NCI-H1048 (cell line): ENCODE data around the gene DUSP1.

Source experiments
- DNase-seq: peaks from one replicate; lab custom pipeline; 2025; lab: John Stamatoyannopoulos, UW

DUSP1 gene

DNA sequence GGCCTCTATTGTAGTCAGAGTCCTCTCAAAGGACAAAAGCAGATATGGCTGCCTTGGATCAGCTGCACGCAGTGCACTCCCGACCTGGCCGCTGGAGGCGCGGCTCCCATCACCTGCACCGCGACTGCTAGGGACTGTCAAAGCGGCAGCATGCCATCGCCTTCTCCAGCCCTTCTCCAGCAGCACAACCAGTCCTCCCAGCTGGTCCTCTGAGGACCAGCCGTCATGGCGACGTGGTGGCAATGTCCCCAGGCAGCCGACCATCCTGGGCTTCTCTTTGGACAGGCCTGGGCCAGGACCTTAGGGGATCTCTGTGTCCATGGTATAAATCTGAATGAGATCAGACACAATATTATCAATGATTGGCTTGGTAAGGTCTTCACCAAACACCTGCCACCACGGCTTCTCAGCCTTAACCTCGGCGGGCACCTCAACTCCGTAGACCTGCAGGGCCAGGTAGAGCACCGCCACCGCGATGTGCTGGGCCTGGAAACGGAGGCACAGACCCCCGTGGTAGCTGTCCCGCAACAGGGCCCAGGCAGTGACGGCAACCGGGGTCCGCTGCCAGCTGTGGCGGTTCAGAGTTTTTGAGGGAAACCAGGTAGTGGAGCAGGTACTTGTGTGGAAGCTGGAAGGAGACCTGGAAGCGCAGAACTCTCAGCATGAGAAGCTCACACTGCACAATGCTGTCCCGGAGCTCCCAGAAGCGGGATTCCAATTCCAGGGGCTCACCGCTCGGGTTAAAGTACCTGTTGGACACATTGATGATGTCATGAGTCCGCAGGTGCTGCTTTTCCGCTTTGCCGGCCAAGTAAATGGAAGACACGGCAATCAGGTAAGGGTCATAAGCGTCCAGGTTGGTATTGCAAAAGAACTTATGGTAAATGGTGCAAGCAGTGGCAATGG is 8.5 kb downstream of the DUSP1 start:
- DNase-seq, result no peak

DNA sequence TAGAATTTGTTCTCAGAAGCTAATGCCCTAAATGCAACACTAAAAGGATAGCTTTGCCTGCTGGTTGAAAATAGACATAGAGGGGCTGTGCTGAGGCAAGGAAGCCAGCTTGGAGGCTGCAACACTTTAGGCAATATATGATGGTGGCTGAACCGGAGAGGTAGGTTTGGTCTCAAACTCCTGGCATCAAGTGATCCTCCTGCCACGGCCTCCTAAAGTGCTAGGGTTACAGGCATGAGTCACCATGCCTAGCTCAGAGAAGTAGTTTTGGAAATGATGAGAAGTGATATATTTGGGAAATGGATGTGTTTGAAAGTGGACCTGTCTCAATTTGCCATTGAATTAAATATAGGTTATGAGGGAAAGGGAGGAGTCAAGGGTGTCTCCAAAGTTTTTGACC is 10.0 kb downstream of the DUSP1 start:
- DNase-seq, result no peak

DNA sequence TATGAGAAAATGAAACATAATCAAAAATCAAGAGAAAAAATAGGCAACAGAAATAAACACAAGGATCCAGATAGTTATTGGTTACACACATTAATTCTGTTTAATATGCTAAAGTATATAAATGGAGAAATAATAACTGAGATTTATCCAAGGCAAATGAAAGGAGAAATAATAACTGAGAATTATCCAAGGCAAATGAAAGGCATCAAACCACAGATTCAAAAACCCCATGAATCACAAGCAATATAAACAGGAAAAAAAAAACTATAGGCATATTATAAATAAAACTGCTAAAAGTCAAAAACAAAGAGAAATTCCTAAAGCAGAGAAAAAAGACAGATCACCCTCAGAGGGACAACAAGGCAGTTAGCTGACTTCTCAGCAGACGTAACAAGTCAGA is 10.9 kb downstream of the DUSP1 start:
- no peak for DNase-seq

DNA sequence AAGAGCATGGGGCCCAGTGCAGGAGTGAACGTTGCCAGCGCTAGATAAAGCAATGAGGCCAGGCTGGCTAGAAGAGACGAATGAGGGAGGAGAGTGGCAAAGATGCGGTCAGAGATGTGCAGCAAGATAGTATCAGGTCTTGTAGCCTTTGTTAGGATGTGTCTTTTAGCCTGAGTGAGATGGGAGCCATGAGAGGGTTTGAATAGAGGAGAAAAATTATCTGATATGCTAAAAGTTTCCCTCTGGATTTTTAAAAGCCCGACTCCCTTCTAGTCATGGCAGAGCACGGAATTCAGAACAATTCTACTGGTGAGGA is 12.2 kb downstream of the DUSP1 start:
- DNase-seq, result no peak

DNA sequence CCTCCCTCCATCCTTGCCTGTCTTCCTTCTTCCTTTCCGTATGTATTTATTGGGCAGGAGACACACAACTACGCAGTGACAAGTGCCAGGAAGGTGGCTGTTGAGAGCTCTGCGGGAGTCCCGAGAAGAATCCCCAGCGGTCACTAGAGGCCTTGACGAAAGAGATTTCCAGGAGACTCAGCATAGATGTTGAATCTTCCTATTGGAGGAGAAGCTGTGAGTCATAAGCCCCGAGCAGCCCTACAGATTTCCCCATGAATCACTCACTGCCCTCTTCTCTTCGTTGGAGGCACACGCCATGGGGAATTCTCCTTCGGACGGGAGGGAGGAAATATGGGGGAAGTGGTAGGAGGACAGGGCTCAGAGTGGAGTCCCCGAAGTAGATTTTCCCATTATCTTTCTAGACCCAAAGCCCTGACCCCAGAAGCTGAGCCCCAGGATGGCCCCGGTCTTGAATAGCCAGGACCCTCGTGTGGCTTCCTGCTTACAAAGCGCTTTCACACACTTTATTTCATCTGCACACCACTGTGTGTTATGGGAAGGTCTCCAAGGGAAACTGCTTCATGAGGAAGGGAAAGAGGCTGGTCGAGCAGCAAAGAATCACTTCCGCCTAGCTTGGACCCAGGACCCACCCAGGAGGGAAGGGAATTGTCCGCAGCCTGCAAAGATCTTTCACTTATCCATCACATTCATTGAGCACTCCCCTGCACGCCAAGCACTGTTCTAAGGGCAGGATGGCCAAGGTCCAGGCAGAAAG is 12.7 kb downstream of the DUSP1 start:
- no peak for DNase-seq

DNA sequence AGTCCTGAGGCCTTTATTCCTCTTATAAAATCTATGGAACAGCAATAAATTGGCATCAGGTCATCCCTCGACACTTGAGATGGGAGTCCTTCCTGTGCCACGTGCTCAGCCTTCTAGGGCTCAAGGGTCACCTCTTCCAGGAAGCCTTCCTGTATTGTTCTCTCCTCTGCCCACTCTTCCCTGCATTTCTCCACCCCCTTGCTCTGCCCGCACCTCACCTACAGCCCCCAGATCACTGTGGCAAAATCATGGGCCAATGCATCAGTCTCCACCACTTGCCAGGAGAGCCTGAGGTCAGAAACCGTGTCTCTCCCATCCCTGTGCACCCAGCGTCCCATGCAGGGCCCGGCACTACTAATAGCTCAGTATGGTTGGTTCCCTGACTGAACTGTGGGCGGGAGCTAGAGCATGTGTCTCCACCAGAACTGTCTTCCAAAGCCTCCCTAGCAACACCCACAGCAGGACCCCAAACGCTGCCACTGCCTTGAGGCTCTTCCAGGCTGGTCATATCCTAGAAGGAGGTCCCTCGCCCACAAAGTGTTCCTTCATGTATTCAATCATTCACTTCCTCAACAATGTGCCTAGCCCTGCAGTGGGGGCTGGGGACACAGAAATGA is 13.5 kb downstream of the DUSP1 start:
- DNase-seq, result no peak

DNA sequence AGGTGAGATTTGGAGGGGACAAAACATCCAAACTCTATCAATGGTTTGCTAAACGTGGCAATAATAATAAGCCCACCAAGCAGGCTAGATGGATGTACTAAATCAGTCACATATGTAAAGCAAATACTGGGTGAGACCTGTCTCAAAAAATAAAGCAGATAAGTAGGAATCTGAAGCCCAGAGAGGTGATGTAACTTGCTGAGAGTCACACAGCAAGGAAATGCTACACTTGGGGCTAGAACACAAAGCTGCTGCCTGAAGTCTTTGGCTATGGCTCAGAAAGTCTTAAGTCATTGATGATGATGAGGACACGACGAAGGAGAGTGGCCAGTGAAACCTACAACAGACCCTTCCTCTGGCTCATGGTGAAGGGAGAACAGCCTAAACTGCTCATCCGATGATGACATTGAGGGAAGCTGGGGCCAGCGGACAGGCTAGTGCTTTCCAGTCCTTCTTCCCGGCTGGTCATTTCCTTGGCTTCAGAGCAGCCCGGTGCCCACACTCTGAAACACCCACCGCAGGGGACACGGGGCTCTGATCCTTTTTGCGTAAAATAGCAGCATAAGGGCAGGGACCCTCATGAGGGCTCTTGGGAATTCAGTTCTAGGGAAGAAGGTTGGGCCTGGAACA is 14.1 kb downstream of the DUSP1 start:
- no peak for DNase-seq

- DNase-seq, result no peak
Measured at GRCh38 chr5:172754596-172755356, 16.2 kb downstream of the DUSP1 start.

GRCh38 chr5:172753101-172753500 is 17.9 kb downstream of the DUSP1 start:
- DNase-seq, result no peak

DNA sequence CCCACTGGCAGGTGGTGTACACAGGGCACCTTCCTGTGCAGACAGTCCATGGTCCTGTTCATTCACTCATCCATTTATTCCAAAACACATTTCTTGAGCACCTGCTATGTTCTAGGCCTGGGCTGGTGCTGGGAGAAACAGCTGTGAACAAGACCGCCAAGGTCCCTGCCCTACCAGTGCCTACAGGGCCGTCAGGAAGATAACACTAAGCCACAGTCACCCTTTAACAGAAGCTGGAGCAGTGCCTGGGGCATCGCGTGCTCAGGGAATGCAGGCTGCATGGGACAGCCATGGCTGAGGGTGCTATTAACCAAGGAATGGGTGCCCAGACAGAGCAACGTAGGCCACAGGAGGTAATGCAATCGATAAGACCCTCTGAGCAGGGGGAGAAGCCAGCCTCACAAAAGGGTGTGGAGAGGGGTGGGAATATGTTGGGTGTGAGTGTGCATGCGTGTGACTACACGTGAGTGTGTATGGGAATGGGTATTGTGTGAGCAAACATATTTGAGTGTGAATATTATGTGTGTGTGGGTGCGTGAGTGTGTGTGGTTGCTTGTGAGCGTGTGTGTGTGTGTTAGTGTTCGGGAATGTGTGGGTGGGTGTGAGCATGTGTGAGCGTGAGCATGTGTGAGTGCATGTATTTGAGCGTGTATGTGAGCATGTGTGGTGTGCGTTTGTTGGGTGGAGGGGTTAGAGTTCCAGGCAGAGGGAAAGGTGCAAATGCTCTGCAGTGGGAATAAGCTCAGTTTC is 19.1 kb downstream of the DUSP1 start:
- no peak for DNase-seq

GRCh38 chr5:172749881-172750633 is 20.9 kb downstream of the DUSP1 start:
- no peak for DNase-seq

GRCh38 chr5:172749076-172749475 is 21.9 kb downstream of the DUSP1 start:
- no peak for DNase-seq

DNA sequence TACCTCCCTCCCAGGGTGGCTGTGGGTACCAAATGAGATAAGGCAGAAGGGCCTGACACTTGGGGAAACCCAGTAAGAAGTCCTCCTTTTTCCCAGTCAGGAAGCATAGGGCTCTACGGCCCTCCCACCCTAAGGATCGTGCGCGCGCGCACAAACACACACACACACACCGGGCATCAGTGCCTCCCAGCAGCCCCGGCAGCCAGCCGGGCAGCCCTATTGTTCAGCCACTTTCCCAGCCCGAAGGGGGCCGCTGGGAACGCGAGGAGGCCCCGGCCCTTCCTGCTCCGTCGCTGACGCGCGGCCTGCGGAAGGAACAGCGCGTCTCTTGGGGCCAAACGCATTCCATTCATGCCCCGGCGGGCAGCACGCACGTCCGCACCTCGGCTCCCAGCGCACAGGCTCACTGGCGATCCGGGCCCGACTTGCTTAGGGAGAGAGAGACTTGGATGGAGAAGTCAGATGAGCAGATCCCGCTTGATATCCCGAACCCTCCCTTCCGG is 22.6 kb downstream of the DUSP1 start:
- DNase-seq, result no peak

GRCh38 chr5:172747471-172747870 is 23.5 kb downstream of the DUSP1 start:
- DNase-seq, result no peak

- DNase-seq, result no peak
Measured at GRCh38 chr5:172746725-172747124, 24.3 kb downstream of the DUSP1 start.

GRCh38 chr5:172745838-172746237 is 25.2 kb downstream of the DUSP1 start:
- DNase-seq, result no peak

- DNase-seq, result no peak
Measured at GRCh38 chr5:172745406-172745805, 25.6 kb downstream of the DUSP1 start.

- no peak for DNase-seq
Measured at GRCh38 chr5:172744123-172745104, 26.6 kb downstream of the DUSP1 start.
